Left ventricle myocardium inferior (tissue), 1 donor: Measurements from ENCODE around the gene DNAJC5G. TPM values are rescaled to one million over a fixed set of nuclear protein-coding genes. Genes with fewer than 3 reads are reported as not detected.
A peak's percentile ranks its signal among the peaks of the same experiment; 100 is the strongest.
"Not testable (repeated sequence)": the region's sequence is repeated elsewhere in the genome, so short reads cannot be mapped to it uniquely, and the experiment has no call there.

ENCODE experiments used
- DNase-seq: peaks from one replicate; pipeline ENCODE4 v3.0.0-alpha.2; 2020
- H3K27ac ChIP-seq: fragments of 200-600 bp; replicated peaks from 2 replicates; pipeline ENCODE4 v1.8.0; 2021
- H3K27me3 ChIP-seq: fragments of 200-600 bp; 2 replicates; pipeline ENCODE4 v1.8.0; 2021; ENCODE audit warnings: low read depth
- H3K36me3 ChIP-seq: fragments of 200-600 bp; 2 replicates; pipeline ENCODE4 v1.8.0; 2021
- H3K4me1 ChIP-seq: fragments of 200-600 bp; 2 replicates; pipeline ENCODE4 v1.8.0; 2021
- H3K4me3 ChIP-seq: fragments of 200-600 bp; 2 replicates; pipeline ENCODE4 v1.8.0; 2021; ENCODE audit warnings: mild to moderate bottlenecking, moderate library complexity
- H3K9me3 ChIP-seq: fragments of 200-600 bp; replicated peaks from 2 replicates; pipeline ENCODE4 v1.8.0; 2021
- CTCF ChIP-seq: fragments of 200-600 bp; IDR thresholded peaks from 2 replicates; pipeline ENCODE4 v1.8.0; 2021; ENCODE audit warnings: antibody characterized with exemption, mild to moderate bottlenecking, borderline replicate concordance
- intact Hi-C: fragments of 100-400 bp; cut with micrococcal nuclease; formaldehyde crosslinking; loops from one replicate; pipeline ENCODE4 v1.11.0; 2022
- total RNA-seq: library from RNA; stranded (reverse); fragmentation: NEBNext Ultra II Directional; extraction: Animal tissue kit (Norgen Biotek cat#: 25700); gene quantifications from one replicate; pipeline ENCODE4 v1.2.1, GENCODE V29; 2021
- donor health status: DM: no; HTN: yes; CAD: no; lungs with severe emphysema.

Gene DNAJC5G
- total RNA-seq, 1 donor from 2014 or later: 1.2 TPM

- Histone ChIP-seq H3K36me3 (peaks cover 14% of the 10 kb centered on the region), H3K9me3 (no peaks in the 10 kb centered on the region), H3K27ac (no peak overlapping the region), H3K4me1 (peaks cover 92% of the 10 kb centered on the region), H3K27me3 (no peaks in the 10 kb centered on the region), H3K4me3 (no peak overlapping the region)
- intact Hi-C loops: loop anchor here (10.0 kb wide), 1 partner anchor 200 kb away; no protein-coding TSS in a partner anchor
- no peak for TF ChIP-seq CTCF
- no peak for DNase-seq
Measured at GRCh38 chr2:27294928-27295327, 19.7 kb downstream of the DNAJC5G start.

DNA sequence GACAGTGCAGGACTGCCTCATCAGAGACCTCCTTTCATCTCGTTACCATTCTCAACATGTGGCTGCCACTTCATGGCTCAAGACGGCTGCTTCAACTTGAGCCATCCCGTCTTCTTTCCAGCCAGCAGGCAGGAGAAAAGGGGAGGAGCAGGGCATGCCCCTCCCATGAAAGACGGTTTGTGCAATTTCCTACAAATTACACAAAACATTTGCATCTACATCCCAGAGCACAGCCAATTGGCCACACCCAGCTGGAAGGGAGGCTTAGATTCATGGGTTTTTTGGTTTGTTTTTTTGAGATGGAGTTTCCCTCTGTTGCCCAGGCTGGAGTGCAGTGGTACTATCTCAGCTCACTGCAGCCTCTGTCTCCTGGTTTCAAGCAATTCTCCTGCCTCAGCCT lies 21.2 kb downstream of the DNAJC5G start:
- peaks cover 81% of the 10 kb centered on the region for H3K4me1 ChIP-seq

DNA sequence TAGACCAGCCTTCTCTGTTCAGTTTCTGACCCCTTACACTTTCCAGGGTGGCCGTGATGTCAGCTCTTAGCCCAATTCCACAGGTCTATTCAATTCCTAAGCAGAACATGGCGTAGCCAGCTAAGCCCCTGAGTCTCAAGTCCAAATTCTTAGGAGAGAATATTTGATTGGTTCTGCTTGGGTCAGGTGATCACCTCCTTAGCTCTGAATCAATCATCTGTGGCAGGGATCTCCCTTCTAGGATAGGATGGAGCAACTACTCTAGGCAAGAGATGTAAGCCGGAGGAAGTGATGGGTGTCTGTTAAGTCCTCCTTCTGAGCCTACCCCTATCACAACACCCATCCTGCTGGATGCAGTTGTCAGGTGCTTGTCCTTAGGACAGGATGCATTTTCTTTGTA lies 22.0 kb downstream of the DNAJC5G start:
- Histone ChIP-seq H3K9me3 (no peaks in the 10 kb centered on the region), H3K36me3 (peaks cover 26% of the 10 kb centered on the region), H3K4me3 (no peak overlapping the region), H3K27ac (peak overlapping the region; percentile 16), H3K4me1 (peaks cover 79% of the 10 kb centered on the region), H3K27me3 (no peaks in the 10 kb centered on the region)
- TF ChIP-seq CTCF: no peak
- no peak for DNase-seq
- intact Hi-C loops: loop anchor here (10.0 kb wide), 1 partner anchor 202 kb away; no protein-coding TSS in a partner anchor

More for the DNA sequence above, 21.2 kb downstream of the DNAJC5G start:
- no peak for TF ChIP-seq CTCF
- H3K27ac ChIP-seq: no peak overlapping the region
- H3K9me3 ChIP-seq: no peaks in the 10 kb centered on the region
- intact Hi-C loops: loop anchor here (10.0 kb wide), 1 partner anchor 202 kb away; no protein-coding TSS in a partner anchor
- H3K4me3 ChIP-seq: no peak overlapping the region
- DNase-seq: no peak
- no peaks in the 10 kb centered on the region for H3K27me3 ChIP-seq
- peaks cover 19% of the 10 kb centered on the region for H3K36me3 ChIP-seq

- Histone ChIP-seq H3K27ac (peak overlapping the region; percentile 19), H3K4me1 (peaks cover 77% of the 10 kb centered on the region), H3K9me3 (no peaks in the 10 kb centered on the region), H3K36me3 (peaks cover 26% of the 10 kb centered on the region), H3K27me3 (no peaks in the 10 kb centered on the region), H3K4me3 (no peak overlapping the region)
- no peak for DNase-seq
- intact Hi-C loops: loop anchor here (10.0 kb wide), 1 partner anchor 204 kb away; no protein-coding TSS in a partner anchor
- TF ChIP-seq CTCF: no peak
Measured at GRCh38 chr2:27298391-27299080, 23.3 kb downstream of the DNAJC5G start.

GRCh38 chr2:27300606-27301005 lies 25.4 kb downstream of the DNAJC5G start:
- Histone ChIP-seq H3K27me3 (peaks cover 11% of the 10 kb centered on the region), H3K36me3 (peaks cover 41% of the 10 kb centered on the region), H3K4me1 (peaks cover 58% of the 10 kb centered on the region)
- H3K9me3 ChIP-seq, H3K27ac ChIP-seq, intact Hi-C loops, H3K4me3 ChIP-seq, DNase-seq: not testable (repeated sequence)
